Peyer's patch (tissue), 4 donors: Measurements from ENCODE around the gene QDPR.

Source experiments
- CTCF ChIP-seq, 6 experiments: fragments of 450-650 bp in 4 of 6; fragments of 200-600 bp in 2 of 6; sonication (generic) in 1 of 6; IDR thresholded peaks; one replicate each; pipeline ENCODE4 v1.5.1; 2017 to 2019; ENCODE audit warnings: antibody characterized with exemption in 6 of 6, mild to moderate bottlenecking in 3 of 6, moderate library complexity in 1 of 6
- POLR2A ChIP-seq, 2 donors: fragments of 450-650 bp; IDR thresholded peaks; one replicate each; pipeline ENCODE4 v1.5.1; 2017; ENCODE audit warnings: antibody characterized with exemption in 2 of 2, mild to moderate bottlenecking in 2 of 2, moderate library complexity in 2 of 2

- TF ChIP-seq CTCF (IDR thresholded peaks at IDR 0.05) (no peak), POLR2A (IDR thresholded peaks at IDR 0.05) (no peak)
Observed at GRCh38 chr4:17482716-17483115, 29.2 kb downstream of the QDPR start.
